HG03060 (cell line): ENCODE measurements around the gene SLC41A3.

ENCODE experiments used
- ATAC-seq: cut with Tn5 transposase; IDR thresholded peaks from one replicate; pipeline ENCODE4 v1.9.1; 2021; ENCODE audit warnings: low read depth, moderate number of reproducible peaks; ENCODE audit not compliant: unreplicated experiment

SLC41A3 gene

GRCh38 chr3:126083913-126084767, at the start of gene SLC41A3:
SLC41A3 (minus strand) TSS chr3:126084124; CDS start chr3:126068219, 15,905 bp downstream.
- ATAC-seq = peak; percentile 64

- no peak for ATAC-seq
These were observed 49.7 kb upstream of the SLC41A3 start for GRCh38 chr3:126133606-126134005.

GRCh38 chr3:126132751-126133511, 49.0 kb upstream of the SLC41A3 start:
- ATAC-seq = no peak

DNA sequence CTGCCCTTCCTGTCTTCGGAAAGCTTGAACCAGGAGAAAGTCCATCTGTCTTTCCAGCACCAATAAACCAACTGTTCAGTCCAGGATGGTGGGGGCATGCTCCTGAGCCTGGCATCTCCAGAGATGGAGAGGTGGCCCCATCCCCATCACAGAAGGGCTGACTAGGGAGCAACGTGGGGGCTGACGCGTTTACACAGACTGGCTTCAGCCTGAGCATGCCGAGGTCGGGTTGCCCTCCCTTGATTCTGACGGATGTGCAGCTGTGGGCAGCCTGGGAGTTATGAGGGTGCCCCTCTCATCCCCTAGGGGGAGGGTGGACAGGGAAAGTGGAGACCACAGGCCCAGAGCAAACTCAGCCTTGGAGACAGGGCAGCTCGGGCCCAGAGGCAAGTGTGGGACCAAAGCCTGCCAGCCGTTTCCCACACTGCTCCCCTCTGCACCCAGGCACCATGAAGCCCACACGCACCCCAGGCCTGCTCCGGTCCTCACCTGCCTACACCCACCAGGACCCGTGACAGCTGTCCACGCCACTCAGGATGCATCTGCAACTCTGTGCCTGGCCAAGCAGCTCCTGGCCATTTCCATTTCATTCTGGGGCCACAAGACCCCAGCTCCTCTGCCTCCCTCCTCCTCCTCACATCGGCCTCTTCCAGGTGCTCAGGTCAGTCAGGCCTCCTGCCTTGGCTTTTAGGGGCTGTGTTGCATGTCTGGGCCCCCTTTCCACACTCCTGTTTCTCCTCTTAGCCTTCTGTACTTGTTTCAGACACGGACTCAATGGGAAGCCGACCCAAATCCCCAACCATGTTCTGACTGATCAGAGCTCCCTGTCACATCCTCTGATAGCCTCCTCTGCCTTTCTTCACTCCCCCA, 48.2 kb upstream of the SLC41A3 start:
- ATAC-seq = no peak

- no peak for ATAC-seq
These were observed 47.2 kb upstream of the SLC41A3 start for GRCh38 chr3:126130981-126131745.

DNA sequence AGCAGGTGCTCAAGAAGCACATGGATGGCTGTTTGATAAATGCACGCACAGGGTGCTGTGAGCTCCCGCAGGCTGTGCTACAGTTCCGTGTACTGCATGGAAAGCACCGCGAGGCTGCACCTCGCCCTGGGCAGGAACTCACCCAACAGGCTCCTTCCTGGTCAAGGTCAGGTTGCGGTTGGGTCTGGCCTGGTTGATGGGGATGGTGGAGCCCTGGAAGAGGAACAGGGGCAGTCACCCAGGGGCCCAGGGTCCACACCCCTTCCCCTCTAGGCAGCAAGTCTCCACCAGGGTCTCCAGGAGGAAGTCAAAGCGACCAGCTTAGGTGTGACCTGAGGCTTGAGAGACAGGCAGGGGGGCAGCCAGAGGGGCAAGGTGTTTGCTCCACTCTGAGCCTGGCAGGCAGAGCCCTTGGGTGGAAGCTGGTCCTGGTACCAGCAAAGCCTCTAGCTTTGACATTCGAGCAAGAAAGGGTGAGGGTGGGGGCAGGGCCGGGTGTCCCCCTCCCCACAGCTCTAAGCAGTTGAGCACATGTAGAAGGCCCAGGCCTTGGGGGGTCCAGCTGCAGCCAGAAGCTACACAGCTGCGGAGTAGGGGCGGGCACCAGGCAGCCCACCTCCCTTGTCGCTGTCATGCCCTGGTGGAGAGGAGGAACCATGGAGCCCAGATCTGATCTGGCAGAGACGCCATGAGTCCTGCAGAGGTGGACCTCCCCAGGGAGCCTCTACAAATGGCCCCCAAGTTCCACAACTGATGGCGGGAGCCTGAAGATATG, 46.3 kb upstream of the SLC41A3 start:
- no peak for ATAC-seq

DNA sequence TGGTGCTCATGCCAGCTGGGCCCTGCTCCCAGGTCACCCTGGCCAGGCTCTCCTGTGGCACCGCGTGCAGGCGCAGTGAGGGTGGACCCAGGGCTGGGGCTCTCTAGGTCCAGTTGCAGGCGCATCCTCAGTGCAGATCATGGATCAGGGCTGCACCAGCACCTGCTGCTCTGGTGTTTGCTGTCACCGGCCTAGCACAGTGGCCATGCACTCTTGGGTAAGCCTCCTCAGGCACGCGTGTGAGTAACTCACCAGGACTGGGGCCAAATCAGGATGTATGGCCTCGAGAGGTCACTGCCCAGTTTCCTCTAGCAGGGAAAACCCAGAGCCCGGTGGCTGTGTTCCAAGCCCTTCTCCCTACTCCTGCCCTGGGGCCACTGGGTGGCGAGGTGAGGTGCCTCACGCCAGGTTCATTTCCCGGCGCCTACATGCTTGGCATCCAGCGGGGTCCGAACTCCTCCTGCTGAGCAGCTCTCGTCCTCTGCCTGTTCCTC, 45.5 kb upstream of the SLC41A3 start:
- no peak for ATAC-seq

DNA sequence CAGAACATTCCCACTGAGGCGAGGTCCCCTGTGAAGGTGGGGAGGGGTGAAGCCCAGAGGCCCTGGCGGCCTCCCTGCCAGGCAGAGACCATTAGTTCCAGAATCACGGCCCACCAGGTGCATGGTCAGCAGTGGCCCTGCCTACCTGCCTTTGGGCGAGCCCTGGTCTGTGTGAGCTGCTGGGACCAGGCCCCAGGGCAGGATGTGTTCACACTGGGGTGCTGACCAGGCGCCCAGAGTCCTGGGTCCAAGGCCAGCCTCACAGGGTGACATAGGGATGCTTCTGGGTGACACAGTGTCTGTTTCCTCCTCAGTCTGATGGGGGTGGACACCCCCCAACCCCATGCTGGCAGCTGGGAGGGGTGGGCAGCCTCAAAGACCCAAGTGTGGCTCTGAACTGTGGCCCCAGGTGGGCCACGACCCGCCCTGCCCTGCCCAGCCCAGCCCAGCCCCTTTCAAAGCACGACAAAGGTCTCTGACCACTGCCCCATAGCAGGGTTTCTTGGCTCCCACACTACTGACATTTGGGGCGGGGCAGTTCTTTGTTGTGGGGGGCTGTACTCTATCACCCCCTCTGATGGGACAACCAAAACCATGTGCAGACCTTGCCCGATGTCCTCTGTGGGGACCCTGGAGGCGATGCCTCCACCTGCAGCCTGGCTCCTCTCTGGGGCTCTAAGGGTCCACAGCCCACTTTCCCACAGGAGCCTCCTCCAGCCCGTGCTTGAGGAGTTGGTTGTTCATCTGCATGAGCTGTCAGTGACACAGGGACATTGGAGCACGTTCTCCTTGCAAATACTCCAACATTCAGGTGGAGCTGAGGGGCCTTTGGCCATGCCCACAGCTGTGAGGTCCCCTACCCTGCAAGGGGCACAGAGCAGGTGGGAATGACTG, 44.8 kb upstream of the SLC41A3 start:
- no peak for ATAC-seq

DNA sequence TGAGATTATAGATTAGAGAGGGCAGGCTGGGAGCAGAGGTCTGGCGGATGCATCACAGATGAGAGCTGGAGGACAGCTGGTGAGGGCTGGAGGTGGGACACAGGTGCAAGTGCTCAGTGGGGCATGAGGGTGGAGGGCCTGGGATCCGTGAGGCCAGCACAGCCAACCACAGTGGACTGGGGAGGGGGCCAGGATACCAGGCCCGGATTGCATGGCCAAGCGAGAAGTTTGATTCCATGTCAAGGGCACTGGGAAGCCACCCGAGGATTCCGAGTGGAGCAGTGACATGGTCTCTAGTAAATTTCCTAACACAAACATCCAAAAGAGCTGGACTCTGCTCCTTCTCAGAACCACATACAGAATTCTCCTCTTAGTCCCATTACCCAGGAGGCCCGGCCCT, 44.0 kb upstream of the SLC41A3 start:
- no peak for ATAC-seq

GRCh38 chr3:126127452-126127851, 43.5 kb upstream of the SLC41A3 start:
- no peak for ATAC-seq

GRCh38 chr3:126126811-126127431, 43.0 kb upstream of the SLC41A3 start:
- no peak for ATAC-seq

DNA sequence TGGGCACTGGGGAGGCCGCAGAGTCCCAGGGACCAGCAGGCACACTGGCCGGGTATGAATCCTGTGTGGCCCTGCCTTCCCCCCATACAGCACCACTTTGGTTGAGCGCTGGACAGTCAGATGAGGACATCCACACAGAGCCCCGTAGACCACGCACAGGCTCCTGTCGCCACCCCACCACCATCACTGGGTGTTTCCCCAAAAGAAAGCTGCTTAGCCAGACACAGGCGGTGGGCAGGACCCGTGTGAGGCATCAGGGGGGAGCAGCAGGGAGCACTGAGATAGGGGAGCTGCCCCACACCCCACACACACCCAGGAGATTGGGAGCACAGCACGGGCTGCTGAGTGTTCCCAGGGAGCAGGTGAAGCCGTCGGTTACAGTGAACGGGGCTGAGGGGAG, 42.4 kb upstream of the SLC41A3 start:
- ATAC-seq = no peak

DNA sequence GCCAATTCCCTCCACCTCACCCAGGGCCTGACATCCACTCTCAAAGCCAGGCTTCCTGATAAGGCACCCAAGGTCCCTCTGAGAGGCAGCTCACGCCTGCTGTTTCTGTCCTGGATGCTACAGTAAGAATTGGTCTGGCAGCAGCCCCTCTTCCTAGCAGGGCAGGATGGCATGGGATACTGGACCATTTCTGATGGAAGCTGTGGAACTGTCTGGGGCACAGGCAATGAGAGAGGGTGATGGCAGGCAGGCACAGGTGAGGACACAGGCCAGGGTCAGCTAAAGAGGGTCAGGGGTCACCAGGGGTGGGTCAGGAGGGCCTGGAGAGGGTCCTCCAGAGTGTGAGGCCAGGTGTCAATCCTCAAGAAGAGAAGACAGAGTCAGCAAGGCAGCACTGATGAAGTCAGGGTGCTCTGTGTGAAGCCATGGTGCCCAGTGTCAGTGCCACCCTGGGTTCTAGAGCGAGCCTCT, 41.9 kb upstream of the SLC41A3 start:
- no peak for ATAC-seq

DNA sequence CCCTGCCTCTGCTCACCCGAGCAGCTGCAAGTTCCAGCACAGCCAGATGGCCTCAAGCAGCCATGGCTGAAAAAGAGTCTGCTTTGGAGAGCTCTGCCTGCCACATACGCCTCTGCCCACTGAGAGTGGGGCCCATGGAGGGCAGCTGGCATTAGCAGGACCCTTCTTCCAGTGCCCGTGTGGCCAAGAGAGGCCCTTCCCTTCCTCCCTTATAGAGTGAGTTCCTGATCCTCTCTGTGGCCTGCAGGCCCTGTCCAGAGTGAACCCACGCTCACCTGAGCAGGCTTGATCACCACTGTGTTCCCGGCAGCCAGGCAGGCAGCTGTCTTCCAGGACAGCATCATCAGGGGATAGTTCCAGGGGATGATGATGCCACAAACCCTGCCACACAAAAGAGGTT, 41.4 kb upstream of the SLC41A3 start:
- ATAC-seq = no peak

DNA sequence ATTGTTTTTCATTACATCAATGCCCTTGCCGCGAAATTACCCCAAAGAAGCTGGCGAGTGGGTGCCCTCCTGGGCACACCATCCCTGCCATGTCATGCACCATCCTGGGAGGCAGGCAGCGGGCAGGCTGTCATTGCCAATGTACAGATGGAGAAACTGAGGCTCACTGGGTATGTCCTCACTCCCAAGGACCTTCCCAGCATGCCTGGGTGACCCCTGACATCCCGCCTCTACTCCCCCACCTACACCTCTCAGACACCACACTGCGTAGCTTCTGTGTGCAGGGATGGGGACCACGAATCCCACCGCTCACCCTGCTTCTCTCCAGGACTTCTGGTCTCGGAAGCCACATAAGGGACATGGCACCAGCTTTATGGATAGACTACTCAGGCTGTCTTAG, 41.0 kb upstream of the SLC41A3 start:
- no peak for ATAC-seq

DNA sequence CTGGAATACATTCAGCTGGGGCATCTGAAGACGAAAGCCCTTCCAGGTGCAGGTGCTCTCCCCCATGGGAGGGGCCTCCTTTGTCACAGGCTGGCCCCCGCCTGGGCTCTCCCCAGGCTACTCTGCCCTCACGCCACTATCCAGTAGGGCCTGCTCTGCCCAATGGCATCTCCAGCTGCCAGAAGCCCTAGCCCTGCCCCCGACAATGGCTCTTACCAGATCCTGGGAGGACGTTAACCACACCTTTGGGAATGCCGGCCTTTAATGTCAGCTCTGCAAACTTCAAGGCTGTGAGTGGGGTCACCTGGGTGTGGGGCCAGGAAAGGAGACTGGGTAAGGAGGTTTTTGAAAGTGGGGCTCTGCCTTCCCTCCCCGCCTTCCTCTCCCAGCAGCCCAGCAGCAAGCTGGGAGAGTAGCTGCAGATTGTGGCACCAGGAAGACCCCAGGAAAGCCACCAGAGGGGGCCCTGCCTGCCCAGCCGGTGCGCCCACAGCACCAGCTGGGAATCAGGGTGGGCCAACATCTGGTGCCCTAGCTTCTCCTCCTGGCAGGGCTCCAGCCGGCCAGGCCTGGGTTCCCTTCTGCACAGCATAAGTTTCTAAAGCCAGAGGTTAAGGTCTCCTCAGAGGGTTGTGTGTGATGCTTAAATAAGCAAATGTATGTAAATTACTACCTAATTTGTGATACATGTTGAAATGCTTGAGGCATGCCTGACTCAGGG, 40.4 kb upstream of the SLC41A3 start:
- no peak for ATAC-seq

GRCh38 chr3:126121632-126122031, 37.7 kb upstream of the SLC41A3 start:
- ATAC-seq = no peak
